ENCODE data around the gene VAMP8. TPM values are rescaled to one million over a fixed set of nuclear protein-coding genes. Genes with fewer than 3 reads are reported as not detected.
"Not testable (repeated sequence)": the region's sequence is repeated elsewhere in the genome, so short reads cannot be mapped to it uniquely, and the experiment has no call there.

Gene VAMP8
- total RNA-seq, 1 donor from 2014 or later, result 46.2 TPM

DNA sequence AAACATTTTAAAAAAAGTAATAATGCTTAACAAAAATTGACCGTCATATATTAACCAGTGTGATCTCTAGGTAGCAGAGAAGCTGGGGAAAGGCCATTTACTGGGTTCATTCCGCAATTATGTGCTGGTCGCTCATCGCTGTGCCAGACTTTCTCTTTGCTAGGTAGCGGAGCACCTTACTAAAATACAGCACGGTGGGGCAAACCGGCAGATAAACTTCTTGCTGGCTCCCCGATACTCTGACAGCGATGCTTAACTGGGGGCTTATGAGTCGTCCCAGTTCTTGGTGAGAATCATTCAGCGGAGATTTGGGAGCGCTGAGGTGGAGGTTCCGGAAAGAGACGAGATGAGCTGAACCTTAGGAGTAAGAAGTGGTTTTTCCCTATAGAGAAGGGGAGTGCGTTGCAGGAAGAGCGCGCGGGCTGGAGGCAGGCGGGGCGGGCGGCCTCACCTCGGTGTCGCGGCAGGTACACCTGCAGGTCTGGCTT, 33.9 kb downstream of the VAMP8 start:
- peaks cover 0 to 11% of the 10 kb centered on the region in 2 donors for H3K36me3 ChIP-seq
- no peak for DNase-seq (ENCODE audit: extremely low spot score in 2 of 2)
- H3K4me3 ChIP-seq, result peak overlapping the region; percentile 80 to 89
- peaks cover 56% of the 10 kb centered on the region for H3K4me1 ChIP-seq
- intact Hi-C loops (cut with DNase I), result no loop called here
- H3K9me3 ChIP-seq, result no peaks in the 10 kb centered on the region
- TF ChIP-seq, protein P1, sequence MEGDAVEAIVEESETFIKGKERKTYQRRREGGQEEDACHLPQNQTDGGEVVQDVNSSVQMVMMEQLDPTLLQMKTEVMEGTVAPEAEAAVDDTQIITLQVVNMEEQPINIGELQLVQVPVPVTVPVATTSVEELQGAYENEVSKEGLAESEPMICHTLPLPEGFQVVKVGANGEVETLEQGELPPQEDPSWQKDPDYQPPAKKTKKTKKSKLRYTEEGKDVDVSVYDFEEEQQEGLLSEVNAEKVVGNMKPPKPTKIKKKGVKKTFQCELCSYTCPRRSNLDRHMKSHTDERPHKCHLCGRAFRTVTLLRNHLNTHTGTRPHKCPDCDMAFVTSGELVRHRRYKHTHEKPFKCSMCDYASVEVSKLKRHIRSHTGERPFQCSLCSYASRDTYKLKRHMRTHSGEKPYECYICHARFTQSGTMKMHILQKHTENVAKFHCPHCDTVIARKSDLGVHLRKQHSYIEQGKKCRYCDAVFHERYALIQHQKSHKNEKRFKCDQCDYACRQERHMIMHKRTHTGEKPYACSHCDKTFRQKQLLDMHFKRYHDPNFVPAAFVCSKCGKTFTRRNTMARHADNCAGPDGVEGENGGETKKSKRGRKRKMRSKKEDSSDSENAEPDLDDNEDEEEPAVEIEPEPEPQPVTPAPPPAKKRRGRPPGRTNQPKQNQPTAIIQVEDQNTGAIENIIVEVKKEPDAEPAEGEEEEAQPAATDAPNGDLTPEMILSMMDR (IDR thresholded peaks at IDR 0.05), result no peak
- TF ChIP-seq POLR2A (IDR thresholded peaks at IDR 0.05) (no peak), POLR2AphosphoS5 (IDR thresholded peaks at IDR 0.05; ENCODE audit: insufficient read depth in 1 of 2, low read depth in 1 of 2) (no peak)
- peak overlapping the region; percentile 84 for H3K27ac ChIP-seq
- H3K27me3 ChIP-seq, result no peaks in the 10 kb centered on the region

DNA sequence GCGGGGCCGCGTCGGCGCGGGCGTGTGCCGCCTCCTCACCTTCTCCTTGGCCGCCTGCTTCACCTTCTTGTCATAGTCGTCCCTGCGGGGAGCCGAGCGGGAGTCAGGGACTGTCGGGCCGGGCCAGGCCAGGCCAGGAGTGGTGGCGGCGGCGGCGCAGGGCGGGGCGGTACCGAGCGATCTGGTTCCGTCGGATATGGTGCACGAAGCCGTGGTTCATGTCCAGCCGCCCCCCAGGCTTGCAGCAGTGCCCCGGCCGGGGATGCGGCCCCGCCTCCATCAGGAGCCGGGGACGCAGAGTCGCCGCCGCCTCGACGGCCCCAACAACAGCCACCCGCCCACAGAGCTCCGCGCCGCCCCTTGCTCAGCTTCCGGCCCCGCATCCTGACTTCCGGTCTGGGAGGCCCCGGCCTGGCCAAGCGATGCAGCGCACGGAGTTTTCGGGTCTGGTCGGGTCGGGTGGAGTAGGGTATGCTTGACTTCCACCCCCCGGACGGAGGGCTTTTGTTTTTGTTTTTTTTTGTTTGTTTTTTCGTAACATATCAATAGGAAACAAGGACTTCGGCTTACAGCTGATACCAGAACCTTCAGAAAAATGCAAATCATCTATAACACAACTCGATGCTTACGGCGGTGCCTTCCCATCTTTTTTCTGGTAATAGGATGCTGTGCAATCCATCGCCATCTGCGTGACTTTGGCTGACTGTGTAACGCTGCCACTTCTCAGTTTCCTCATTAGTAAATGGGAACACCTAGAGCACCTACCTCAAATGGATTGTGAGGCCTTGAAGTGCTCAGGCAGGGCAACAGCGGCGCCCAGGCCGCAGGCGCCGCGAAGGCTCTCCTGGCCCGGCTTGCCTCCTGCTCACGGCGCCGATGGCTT, 34.6 kb downstream of the VAMP8 start, which contains the start of gene C2orf68:
TSS of gene C2orf68 (minus strand) at position 362 of the 883 bp plus-strand sequence. CDS start at position 280, 82 bp downstream.
- Histone ChIP-seq H3K27me3 (no peaks in the 10 kb centered on the region), H3K27ac (peak within 1 kb of the TSS; percentile 84), H3K4me1 (peaks cover 53% of the 10 kb centered on the region), H3K36me3 (peaks cover 0 to 11% of the 10 kb centered on the region in 2 donors), H3K4me3 (peak within 1 kb of the TSS; percentile 80 to 89), H3K9me3 (no peaks in the 10 kb centered on the region)
- TF ChIP-seq, protein P1 (IDR thresholded peaks at IDR 0.05), result no peak
- TF ChIP-seq POLR2AphosphoS5 (IDR thresholded peaks at IDR 0.05; ENCODE audit: insufficient read depth in 1 of 2, low read depth in 1 of 2) (peak; percentile 81 to 89), POLR2A (IDR thresholded peaks at IDR 0.05) (peak in 1 of 2 donors; percentile 68)
- intact Hi-C loops (cut with DNase I), result no loop called here
- DNase-seq (ENCODE audit: extremely low spot score in 2 of 2), result no peak

DNA sequence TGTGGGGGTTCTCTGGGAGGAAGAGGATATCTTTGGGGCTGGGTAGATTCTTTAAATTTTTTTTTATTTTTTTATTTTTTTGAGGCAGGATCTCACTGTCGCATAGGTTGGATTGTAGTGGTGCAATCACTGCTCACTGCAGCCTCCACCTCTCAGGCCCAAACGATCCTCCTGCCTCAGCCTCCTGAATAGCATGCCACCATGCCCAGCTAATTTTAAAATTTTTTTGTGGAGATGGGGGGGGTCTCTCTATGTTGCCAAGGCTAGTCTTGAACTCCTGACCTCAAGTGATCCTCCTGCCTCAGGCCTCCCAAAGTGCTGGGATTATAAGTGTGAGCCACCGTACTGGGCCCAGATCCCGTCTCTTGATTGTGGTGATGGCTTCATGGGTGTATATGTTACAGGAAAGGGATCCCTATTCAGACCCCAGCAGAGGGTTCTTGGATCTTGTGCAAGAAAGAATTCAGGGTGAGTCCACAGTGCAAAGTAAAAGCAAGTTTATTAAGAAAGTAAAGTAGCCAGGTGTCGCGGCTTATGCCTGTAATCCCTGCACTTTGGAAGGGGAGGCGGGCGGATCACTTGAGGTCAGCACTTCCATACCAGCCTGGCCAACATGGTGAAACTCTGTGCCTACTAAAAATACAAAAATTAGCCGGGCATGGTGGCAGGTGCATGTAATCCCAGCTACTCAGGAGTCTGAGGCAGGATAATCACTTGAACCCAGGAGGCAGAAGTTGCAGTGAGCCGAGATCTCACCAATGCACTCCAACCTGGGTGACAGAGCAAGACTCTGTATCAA, 36.5 kb downstream of the VAMP8 start:
- intact Hi-C loops (cut with DNase I), result no loop called here

DNA sequence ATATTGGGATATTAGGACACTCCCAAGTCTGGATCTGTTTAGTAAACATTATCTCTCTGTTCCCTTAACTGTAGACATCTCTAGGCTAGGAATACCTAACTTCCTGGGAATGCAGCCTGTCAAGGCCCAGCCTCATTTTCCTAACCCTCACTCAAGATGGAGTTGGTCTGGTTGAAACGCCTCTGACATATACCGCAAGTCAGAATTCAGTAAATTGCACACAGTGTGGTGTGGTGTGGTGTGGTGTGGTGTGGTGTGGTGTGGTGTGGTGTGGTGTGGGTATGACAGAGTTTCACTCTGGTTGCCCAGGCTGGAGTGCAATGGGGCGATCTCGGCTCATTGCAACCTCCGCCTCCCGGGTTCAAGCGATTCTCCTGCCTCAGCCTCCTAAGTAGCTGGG, 37.4 kb downstream of the VAMP8 start:
- H3K4me3 ChIP-seq; H3K27ac ChIP-seq; H3K27me3 ChIP-seq; intact Hi-C loops (cut with DNase I); H3K36me3 ChIP-seq; H3K9me3 ChIP-seq; DNase-seq (ENCODE audit: extremely low spot score in 2 of 2): not testable (repeated sequence)
- H3K4me1 ChIP-seq, result peaks cover 58% of the 10 kb centered on the region

More for the DNA sequence above, 36.5 kb downstream of the VAMP8 start:
- H3K9me3 ChIP-seq, result no peaks in the 10 kb centered on the region
- H3K27me3 ChIP-seq, result no peaks in the 10 kb centered on the region
- no peak overlapping the region for H3K4me3 ChIP-seq
- H3K27ac ChIP-seq, result no peak overlapping the region
- DNase-seq (ENCODE audit: extremely low spot score in 2 of 2), result no peak
- peaks cover 0 to 7% of the 10 kb centered on the region in 2 donors for H3K36me3 ChIP-seq
- TF ChIP-seq, protein P1 (IDR thresholded peaks at IDR 0.05), result no peak
- TF ChIP-seq POLR2AphosphoS5 (IDR thresholded peaks at IDR 0.05; ENCODE audit: insufficient read depth in 1 of 2, low read depth in 1 of 2) (no peak), POLR2A (IDR thresholded peaks at IDR 0.05) (no peak)
- peaks cover 56% of the 10 kb centered on the region for H3K4me1 ChIP-seq

DNA sequence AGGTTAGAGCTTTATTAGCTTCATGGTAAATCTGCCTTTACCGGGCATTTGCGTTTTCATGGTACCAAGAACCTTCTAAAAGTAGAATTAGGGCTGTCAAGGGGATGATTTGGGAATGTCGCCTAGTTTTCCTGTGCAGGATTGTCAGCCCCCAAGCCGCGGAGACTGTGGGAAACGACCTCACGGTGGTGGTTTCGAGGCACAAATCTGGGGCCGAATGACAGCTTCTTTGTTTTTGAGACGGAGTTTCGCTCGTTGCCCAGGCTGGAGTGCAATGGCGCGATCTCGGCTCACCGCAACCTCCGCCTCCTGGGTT, 38.0 kb downstream of the VAMP8 start:
- no peak for DNase-seq (ENCODE audit: extremely low spot score in 2 of 2)
- intact Hi-C loops (cut with DNase I), result no loop called here
- no peaks in the 10 kb centered on the region for H3K9me3 ChIP-seq

DNA sequence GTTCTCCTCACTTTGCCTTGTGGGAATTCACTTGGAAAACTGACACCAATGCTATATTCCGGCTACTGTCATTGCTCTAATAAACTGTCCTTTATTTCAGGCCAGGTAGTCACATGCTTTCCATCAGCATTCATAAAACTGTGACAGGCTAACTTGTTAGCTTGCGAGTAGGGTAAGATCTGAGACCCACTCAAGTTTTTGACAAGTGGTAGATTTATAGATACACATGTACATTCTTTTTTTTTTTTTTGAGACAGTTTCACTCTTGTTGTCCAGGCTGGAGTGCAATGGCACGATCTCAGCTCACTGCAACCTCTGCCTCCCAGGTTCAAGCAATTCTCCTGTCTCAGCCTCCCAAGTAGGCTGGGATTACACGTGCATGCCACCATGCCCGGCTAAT, 40.3 kb downstream of the VAMP8 start:
- H3K9me3 ChIP-seq; H3K27me3 ChIP-seq; H3K27ac ChIP-seq; intact Hi-C loops (cut with DNase I); DNase-seq (ENCODE audit: extremely low spot score in 2 of 2): not testable (repeated sequence)
- H3K4me3 ChIP-seq, result peak overlapping the region in 1 of 2 donors; percentile 81
- H3K36me3 ChIP-seq, result peaks cover 0 to 31% of the 10 kb centered on the region in 2 donors
- peaks cover 37% of the 10 kb centered on the region for H3K4me1 ChIP-seq

More for the DNA sequence above, 38.0 kb downstream of the VAMP8 start:
- H3K4me3 ChIP-seq, result peak overlapping the region; percentile 81 to 97
- no peaks in the 10 kb centered on the region for H3K27me3 ChIP-seq
- H3K4me1 ChIP-seq, result peaks cover 53% of the 10 kb centered on the region
- TF ChIP-seq POLR2AphosphoS5 (IDR thresholded peaks at IDR 0.05; ENCODE audit: insufficient read depth in 1 of 2, low read depth in 1 of 2), result no peak
- TF ChIP-seq, protein P1 (IDR thresholded peaks at IDR 0.05), result no peak
- no peak for TF ChIP-seq POLR2A (IDR thresholded peaks at IDR 0.05)
- H3K36me3 ChIP-seq, result peaks cover 0 to 11% of the 10 kb centered on the region in 2 donors
- H3K27ac ChIP-seq, result peak overlapping the region; percentile 78
